Parathyroid adenoma (tissue), 2 donors: ENCODE measurements around the gene PDS5A.
A peak's percentile ranks its signal among the peaks of the same experiment; 100 is the strongest.
"Not testable (repeated sequence)": the region's sequence is repeated elsewhere in the genome, so short reads cannot be mapped to it uniquely, and the experiment has no call there.

Source experiments
- H2AFZ ChIP-seq: fragments of 300-600 bp; sonication (generic); one replicate; pipeline ENCODE4 v1.7.0; 2017; ENCODE audit warnings: antibody characterized with exemption, mild to moderate bottlenecking
- H3K27ac ChIP-seq: fragments of 300-600 bp; sonication (generic); one replicate; pipeline ENCODE4 v1.7.0; 2017
- H3K27me3 ChIP-seq: fragments of 300-600 bp; sonication (generic); one replicate; pipeline ENCODE4 v1.7.0; 2017; ENCODE audit warnings: low read length; ENCODE audit not compliant: control insufficient read depth, insufficient read depth
- H3K36me3 ChIP-seq: fragments of 300-600 bp; sonication (generic); one replicate; pipeline ENCODE4 v1.7.0; 2017; ENCODE audit warnings: low read length; ENCODE audit not compliant: control insufficient read depth, insufficient read depth
- H3K4me1 ChIP-seq: fragments of 300-600 bp; sonication (generic); one replicate; pipeline ENCODE4 v1.7.0; 2017; ENCODE audit warnings: control low read depth
- H3K4me2 ChIP-seq: fragments of 300-600 bp; sonication (generic); one replicate; pipeline ENCODE4 v1.7.0; 2017; ENCODE audit warnings: low read length
- H3K4me3 ChIP-seq: fragments of 300-600 bp; sonication (generic); one replicate; pipeline ENCODE4 v1.7.0; 2017; ENCODE audit warnings: low read depth, low read length
- H3K79me2 ChIP-seq: fragments of 300-600 bp; sonication (generic); one replicate; pipeline ENCODE4 v1.7.0; 2017; ENCODE audit warnings: control low read depth
- H3K9ac ChIP-seq: fragments of 300-600 bp; sonication (generic); one replicate; pipeline ENCODE4 v1.7.0; 2017; ENCODE audit warnings: mild to moderate bottlenecking
- H3K9me3 ChIP-seq: fragments of 300-600 bp; sonication (generic); one replicate; pipeline ENCODE4 v1.7.0; 2017; ENCODE audit warnings: low read length; ENCODE audit not compliant: control insufficient read depth
- TF ChIP-seq, protein P1 (sequence below): fragments of 300-600 bp; sonication (generic); IDR thresholded peaks from one replicate; pipeline ENCODE4 v1.7.0; 2017; ENCODE audit warnings: antibody characterized with exemption, mild to moderate bottlenecking
- donor health status: primary hyperparathyroidism.

PDS5A gene

DNA sequence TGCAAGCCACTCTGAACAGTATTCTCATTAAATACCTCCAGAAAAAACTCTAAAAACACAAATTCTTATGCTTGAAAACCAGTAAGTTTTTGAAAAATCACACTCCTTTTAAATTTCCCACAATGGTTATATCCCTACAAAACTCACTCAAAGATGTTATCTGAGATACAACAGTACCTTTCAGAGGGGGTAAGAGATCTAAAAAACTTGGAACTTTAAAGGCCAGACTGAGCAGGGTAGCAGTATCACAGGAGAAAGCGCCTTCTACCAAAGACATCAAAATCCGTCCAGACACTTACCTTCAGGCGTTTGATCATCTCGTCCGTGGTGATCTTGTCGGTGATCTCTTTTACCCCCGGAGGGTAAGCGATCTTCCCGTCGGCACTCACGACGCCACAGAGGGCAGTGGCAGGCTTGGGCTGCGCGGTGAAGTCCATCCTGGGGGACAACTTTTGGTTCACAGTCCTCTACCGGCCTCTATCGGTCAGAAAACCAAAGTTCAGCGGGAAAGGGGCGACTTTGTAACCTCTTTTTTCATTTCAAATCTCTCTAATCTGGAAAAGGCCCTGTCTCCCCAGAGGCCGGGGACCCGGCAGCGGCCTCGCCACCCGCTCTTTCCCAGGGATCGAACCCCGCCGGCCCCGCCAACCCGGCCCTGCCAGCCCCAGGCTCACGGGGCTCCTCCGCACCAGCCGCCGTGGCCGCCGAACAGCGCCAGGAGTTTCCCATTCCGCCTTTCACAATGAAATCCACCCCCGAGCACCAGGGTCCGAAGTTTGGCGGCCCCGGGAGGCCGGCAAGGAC lies 1.4 kb downstream of the PDS5A start:
- TF ChIP-seq, protein P1, sequence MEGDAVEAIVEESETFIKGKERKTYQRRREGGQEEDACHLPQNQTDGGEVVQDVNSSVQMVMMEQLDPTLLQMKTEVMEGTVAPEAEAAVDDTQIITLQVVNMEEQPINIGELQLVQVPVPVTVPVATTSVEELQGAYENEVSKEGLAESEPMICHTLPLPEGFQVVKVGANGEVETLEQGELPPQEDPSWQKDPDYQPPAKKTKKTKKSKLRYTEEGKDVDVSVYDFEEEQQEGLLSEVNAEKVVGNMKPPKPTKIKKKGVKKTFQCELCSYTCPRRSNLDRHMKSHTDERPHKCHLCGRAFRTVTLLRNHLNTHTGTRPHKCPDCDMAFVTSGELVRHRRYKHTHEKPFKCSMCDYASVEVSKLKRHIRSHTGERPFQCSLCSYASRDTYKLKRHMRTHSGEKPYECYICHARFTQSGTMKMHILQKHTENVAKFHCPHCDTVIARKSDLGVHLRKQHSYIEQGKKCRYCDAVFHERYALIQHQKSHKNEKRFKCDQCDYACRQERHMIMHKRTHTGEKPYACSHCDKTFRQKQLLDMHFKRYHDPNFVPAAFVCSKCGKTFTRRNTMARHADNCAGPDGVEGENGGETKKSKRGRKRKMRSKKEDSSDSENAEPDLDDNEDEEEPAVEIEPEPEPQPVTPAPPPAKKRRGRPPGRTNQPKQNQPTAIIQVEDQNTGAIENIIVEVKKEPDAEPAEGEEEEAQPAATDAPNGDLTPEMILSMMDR = peak; percentile 67
- no peaks in the 10 kb centered on the region for H3K36me3 ChIP-seq
- H3K4me3 ChIP-seq = peak overlapping the region; percentile 79
- peak overlapping the region; percentile 93 for H3K4me2 ChIP-seq
- H3K79me2 ChIP-seq = peaks cover 12% of the 10 kb centered on the region
- H3K27me3 ChIP-seq = no peaks in the 10 kb centered on the region
- H3K9ac ChIP-seq = peak overlapping the region; percentile 55
- peak overlapping the region; percentile 68 for H2AFZ ChIP-seq
- H3K27ac ChIP-seq = peak overlapping the region; percentile 72
- no peaks in the 10 kb centered on the region for H3K9me3 ChIP-seq
- no peaks in the 10 kb centered on the region for H3K4me1 ChIP-seq

DNA sequence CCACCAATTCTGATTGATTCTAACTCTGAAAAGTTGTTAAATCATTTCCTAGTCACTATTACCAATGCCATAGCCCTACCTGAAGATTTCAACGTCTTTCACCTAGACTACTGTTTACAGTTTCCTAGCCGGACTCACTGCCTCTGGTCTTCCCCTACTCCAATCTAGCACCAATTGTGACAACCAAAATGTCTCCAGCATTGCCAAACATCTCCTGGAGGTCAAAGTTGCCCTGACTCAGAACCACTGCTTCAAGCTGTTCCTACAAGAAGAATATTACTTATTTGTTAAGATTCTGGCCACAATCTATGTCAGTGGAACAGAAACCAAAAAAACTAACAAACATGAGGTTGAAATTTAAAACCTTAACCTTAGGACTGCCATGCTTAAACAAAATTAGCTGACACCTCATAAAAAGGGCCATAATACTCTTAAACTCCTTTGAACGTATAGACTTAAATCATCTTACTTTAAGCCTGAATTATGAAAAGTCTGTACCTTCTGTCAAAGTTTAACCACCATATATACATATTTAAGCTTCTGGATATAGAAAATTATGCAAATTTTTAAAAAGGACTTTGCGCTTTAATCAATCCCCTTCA lies 2.1 kb downstream of the PDS5A start:
- Histone ChIP-seq H3K79me2 (peaks cover 12% of the 10 kb centered on the region), H3K9ac (no peak overlapping the region), H3K4me2 (no peak overlapping the region), H3K27ac (no peak overlapping the region), H3K9me3 (no peaks in the 10 kb centered on the region), H3K4me3 (peak overlapping the region; percentile 79), H3K4me1 (no peaks in the 10 kb centered on the region), H3K36me3 (no peaks in the 10 kb centered on the region), H2AFZ (no peak overlapping the region), H3K27me3 (no peaks in the 10 kb centered on the region)
- TF ChIP-seq, protein P1 = no peak

DNA sequence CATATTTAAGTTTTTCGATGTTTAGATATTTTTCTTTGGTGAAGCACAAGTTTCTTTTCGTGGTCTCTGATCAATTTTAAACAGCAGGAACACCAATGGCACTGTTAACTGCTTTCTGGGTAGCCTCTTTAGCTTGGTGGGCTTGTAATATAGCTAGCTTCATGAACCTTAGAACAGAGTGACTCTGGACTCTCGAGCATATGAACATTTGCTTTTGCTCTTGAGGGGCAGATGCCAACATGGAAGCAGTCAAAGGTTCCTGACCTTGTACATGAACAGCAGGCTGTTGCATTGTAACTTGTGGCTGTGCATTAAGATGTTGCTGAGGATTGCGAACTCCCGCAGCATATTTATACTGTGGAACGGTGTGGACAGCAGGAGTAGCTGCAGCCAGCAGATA lies 4.7 kb downstream of the PDS5A start:
- not testable (repeated sequence) for H3K4me1 ChIP-seq

DNA sequence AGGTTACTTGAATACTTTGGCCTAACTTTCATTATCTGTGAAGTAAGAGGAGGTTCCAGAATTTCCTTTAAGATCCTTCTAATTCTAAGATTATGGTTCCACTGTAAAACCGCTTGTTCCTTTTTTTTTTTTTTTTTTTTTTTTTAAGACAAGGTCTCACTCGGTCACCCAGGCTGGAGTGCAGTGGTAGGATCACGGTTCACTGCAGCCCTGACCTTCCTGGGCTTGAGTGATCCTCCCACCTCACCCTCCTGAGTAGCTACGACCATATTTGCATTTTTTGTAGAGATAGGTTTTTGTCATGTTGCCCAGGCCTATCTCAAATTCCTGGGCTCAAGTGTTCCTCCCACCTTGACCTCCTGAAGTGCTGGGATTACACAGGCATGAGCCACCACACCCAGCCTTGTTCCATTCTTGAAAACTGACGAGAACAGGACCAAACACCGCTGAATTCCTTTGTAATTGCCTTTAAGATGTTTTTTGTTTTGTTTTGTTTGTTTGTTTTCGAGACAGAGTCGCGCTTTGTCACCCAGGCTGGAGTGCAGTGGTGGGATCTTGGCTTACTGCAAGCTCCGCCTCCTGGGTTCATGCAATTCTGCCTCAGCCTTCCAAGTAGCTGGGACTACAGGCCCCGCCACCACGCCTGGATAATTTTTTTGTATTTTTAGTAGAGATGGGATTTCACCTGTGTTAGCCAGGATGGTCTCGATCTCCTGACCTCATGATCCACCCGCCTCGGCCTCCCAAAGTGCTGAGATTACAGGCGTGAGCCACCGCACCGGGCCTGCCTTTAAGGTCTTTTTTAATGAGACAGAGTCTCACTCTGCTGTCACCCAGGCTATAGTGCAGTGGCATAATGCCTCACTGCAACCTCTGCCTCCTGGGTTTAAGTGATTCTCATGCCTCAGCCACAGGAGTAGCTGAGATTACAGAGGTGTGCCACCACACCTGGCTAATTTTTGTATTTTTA lies 6.8 kb downstream of the PDS5A start:
- no peak overlapping the region for H3K9ac ChIP-seq
- no peaks in the 10 kb centered on the region for H3K36me3 ChIP-seq
- no peak overlapping the region for H3K4me3 ChIP-seq
- TF ChIP-seq, protein P1 = no peak
- H3K27me3 ChIP-seq = no peaks in the 10 kb centered on the region
- H3K9me3 ChIP-seq = no peaks in the 10 kb centered on the region
- no peak overlapping the region for H3K27ac ChIP-seq
- no peaks in the 10 kb centered on the region for H3K4me1 ChIP-seq
- peaks cover 21% of the 10 kb centered on the region for H3K79me2 ChIP-seq
- H3K4me2 ChIP-seq = no peak overlapping the region
- no peak overlapping the region for H2AFZ ChIP-seq

More for the DNA sequence above, 4.7 kb downstream of the PDS5A start:
- H3K4me3 ChIP-seq, H3K36me3 ChIP-seq, H3K27ac ChIP-seq, H3K4me2 ChIP-seq, H3K9me3 ChIP-seq, H2AFZ ChIP-seq, H3K9ac ChIP-seq, H3K27me3 ChIP-seq: not testable (repeated sequence)
- H3K79me2 ChIP-seq = peaks cover 16% of the 10 kb centered on the region

DNA sequence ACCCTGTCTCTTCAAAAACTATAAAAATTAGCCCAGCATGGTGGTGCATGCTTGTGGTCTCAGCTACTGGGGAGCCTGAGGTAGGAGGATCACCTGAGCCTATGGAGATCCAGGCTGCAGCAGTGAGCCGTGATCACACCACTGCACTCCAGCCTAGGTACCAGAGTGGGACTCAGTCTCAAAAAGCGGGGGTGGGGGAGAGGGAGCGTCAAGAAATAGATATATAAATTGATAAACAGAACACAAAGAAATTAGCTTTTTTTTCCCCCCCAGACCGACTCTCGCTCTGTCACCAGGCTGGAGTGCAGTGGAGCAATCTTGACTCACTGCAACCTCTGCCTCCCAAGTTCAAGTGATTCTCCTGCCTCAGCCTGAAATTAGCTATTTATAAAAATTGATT lies 14.1 kb downstream of the PDS5A start:
- H3K27ac ChIP-seq = no peak overlapping the region
- no peak overlapping the region for H3K4me2 ChIP-seq
- no peaks in the 10 kb centered on the region for H3K36me3 ChIP-seq
- H3K9ac ChIP-seq = no peak overlapping the region
- H3K4me3 ChIP-seq = no peak overlapping the region
- no peak overlapping the region for H2AFZ ChIP-seq
- H3K79me2 ChIP-seq = peaks cover 59% of the 10 kb centered on the region
- no peaks in the 10 kb centered on the region for H3K27me3 ChIP-seq
- H3K4me1 ChIP-seq = no peaks in the 10 kb centered on the region
- H3K9me3 ChIP-seq = no peaks in the 10 kb centered on the region
- TF ChIP-seq, protein P1 = no peak
